Kidney (tissue), 14 donors: Measurements from ENCODE around the gene PRKN. TPM values are rescaled to one million over a fixed set of nuclear protein-coding genes. Genes with fewer than 3 reads are reported as not detected.

ENCODE experiments used
- DNase-seq, 5 donors: peaks; one replicate each; pipeline ENCODE4 v3.0.0-alpha.2; 2013 to 2020
- FAIRE-seq: peaks from 2 replicates; lab custom pipeline; 2012; peaks lifted over from hg19 to GRCh38; lab: Jason Lieb, UNC
- H3K27ac ChIP-seq, 2 donors: one replicate each; pipeline ENCODE4 v1.7.0; 2013; ENCODE audit warnings: low read depth in 2 of 2, low read length in 2 of 2, inconsistent platforms in 1 of 2
- H3K27me3 ChIP-seq: one replicate; pipeline ENCODE4 v1.7.1; 2013; ENCODE audit warnings: low read length, inconsistent platforms; ENCODE audit not compliant: control insufficient read depth, insufficient read depth
- H3K36me3 ChIP-seq, 3 donors: one replicate each; pipeline versions ENCODE4 v1.7.0 to v1.7.1; 2013; ENCODE audit warnings: low read length in 3 of 3, control low read depth in 1 of 3, inconsistent platforms in 1 of 3; ENCODE audit not compliant: insufficient read depth in 3 of 3, control insufficient read depth in 2 of 3
- H3K4me1 ChIP-seq, 3 donors: one replicate each; pipeline versions ENCODE4 v1.7.0 to v1.7.1; 2013; ENCODE audit warnings: low read length in 3 of 3, inconsistent platforms in 1 of 3, low read depth in 1 of 3; ENCODE audit not compliant: control insufficient read depth in 2 of 3, insufficient read depth in 2 of 3
- H3K4me3 ChIP-seq, 3 donors: one replicate each; pipeline versions ENCODE4 v1.7.0 to v1.8.1; 2013; ENCODE audit warnings: low read length in 3 of 3, control low read depth in 1 of 3, inconsistent platforms in 1 of 3
- H3K9ac ChIP-seq, 3 donors: one replicate each; pipeline versions ENCODE4 v1.7.0 to v1.7.1; 2013; ENCODE audit warnings: low read length in 3 of 3, control low read depth in 1 of 3, inconsistent platforms in 1 of 3
- H3K9me3 ChIP-seq, 3 donors: one replicate each; pipeline versions ENCODE4 v1.7.0 to v1.7.1; 2013; ENCODE audit warnings: low read length in 3 of 3, control low read depth in 1 of 3, inconsistent platforms in 1 of 3; ENCODE audit not compliant: control insufficient read depth in 2 of 3, insufficient read depth in 1 of 3
- intact Hi-C: fragments of 100-400 bp; cut with DNase I; formaldehyde crosslinking; loops from one replicate; pipeline ENCODE4 v1.11.1; 2022
- polyA plus RNA-seq: library from polyadenylated mRNA; stranded (reverse); fragments of 350-450 nt; fragmentation: Illumina TruSeq; extraction: RNeasy Lipid Tissue Mini Kit (QIAGEN cat#74804); gene quantifications from one replicate; pipeline ENCODE4 v1.2.3, GENCODE V29; 2014; ENCODE audit warnings: low read depth, low replicate concordance; ENCODE audit not compliant: insufficient read depth
- total RNA-seq: library from RNA; stranded (reverse); fragmentation: NEBNext Ultra II Directional; extraction: Animal tissue kit (Norgen Biotek cat#: 25700); gene quantifications from one replicate; pipeline ENCODE4 v1.2.1, GENCODE V29; 2021
- TF ChIP-seq, protein P1 (sequence below): IDR thresholded peaks from 3 replicates; pipeline ENCODE4 v1.5.1; 2012; ENCODE audit warnings: mild to moderate bottlenecking, moderate library complexity, borderline replicate concordance; ENCODE audit not compliant: insufficient read depth; ENCODE audit errors: extremely low read depth
- donor health status: control.
- donor health status: control.
- donor health status: control.
- donor health status: control.
- donor health status: control.
- donor health status: DM: yes; HTN: yes; CAD: no.
- donor health status: Normal renal cell carcinoma (clear cell type).

The PRKN gene
- total and polyA plus RNA-seq, 2 donors from 2014 or later = 8.6 to 10.4 TPM

DNA sequence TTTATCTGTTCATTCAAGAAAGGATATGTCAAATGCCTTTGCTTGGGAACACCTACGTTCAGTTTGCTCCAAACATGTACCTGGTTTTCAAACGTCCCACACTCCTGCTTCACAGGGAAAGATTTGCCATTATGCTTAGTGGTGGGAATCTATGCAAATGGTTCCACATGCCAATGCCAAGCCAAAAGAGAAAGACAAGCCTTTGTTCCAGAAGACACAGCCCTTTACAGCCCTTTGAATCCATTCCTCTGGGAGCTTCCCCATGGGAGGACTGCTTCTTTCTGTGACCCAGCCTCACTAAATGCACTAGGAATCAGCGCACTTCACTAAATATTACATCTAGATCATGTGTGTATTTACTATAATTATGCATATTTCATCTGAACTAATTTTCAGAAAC, 619.5 kb downstream of the PRKN start:
- Histone ChIP-seq H3K4me3 (no peak overlapping the region), H3K36me3 (no peaks in the 10 kb centered on the region), H3K4me1 (no peaks in the 10 kb centered on the region), H3K9ac (no peak overlapping the region), H3K9me3 (no peaks in the 10 kb centered on the region), H3K27ac (no peak overlapping the region), H3K27me3 (no peaks in the 10 kb centered on the region)
- DNase-seq (no peak), FAIRE-seq (no peak)
- TF ChIP-seq, protein P1, sequence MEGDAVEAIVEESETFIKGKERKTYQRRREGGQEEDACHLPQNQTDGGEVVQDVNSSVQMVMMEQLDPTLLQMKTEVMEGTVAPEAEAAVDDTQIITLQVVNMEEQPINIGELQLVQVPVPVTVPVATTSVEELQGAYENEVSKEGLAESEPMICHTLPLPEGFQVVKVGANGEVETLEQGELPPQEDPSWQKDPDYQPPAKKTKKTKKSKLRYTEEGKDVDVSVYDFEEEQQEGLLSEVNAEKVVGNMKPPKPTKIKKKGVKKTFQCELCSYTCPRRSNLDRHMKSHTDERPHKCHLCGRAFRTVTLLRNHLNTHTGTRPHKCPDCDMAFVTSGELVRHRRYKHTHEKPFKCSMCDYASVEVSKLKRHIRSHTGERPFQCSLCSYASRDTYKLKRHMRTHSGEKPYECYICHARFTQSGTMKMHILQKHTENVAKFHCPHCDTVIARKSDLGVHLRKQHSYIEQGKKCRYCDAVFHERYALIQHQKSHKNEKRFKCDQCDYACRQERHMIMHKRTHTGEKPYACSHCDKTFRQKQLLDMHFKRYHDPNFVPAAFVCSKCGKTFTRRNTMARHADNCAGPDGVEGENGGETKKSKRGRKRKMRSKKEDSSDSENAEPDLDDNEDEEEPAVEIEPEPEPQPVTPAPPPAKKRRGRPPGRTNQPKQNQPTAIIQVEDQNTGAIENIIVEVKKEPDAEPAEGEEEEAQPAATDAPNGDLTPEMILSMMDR = no peak
- intact Hi-C loops = no loop called here

DNA sequence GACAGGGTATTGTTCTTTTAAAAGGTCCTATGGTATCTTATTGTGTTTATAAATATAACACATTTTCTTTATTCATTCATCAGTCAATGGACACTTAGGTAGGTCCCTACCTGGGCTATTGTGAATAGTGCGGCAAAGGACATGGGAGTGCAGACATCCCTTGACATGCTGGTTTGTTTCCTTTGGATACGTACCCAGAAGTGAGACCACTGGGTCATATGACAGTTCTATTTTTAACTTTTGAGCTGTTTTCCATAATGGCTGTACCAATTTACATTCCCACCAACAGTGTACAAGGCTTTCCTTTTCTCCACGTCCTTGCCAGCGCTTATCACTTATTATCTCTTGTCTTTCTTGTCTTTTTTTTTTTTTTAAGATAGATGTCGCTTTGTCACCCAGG, 627.5 kb downstream of the PRKN start:
- Histone ChIP-seq H3K27ac (no peak overlapping the region), H3K9me3 (no peaks in the 10 kb centered on the region), H3K4me3 (no peak overlapping the region), H3K27me3 (no peaks in the 10 kb centered on the region), H3K36me3 (no peaks in the 10 kb centered on the region), H3K9ac (no peak overlapping the region), H3K4me1 (no peaks in the 10 kb centered on the region)
- intact Hi-C loops = no loop called here
- TF ChIP-seq, protein P1 = no peak
- DNase-seq (no peak), FAIRE-seq (no peak)

DNA sequence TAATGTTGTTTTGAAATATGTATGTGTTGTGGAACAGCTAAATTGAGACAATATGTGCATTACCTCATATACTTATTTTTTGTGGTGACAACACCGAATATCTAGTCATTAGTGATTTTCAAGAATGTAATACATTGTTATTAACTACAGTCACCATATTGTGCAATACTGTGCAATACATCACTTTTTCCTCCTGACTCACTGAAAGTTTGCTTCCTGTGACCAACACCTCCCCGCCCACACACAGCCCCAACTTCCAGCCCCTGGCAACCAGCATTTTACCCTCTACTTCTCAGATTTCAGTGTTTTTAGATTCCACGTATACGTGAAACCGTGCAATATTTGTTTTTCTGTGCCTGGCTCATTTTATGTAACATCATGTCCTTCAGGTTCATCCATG, 627.9 kb downstream of the PRKN start:
- no peak for DNase-seq
- intact Hi-C loops = no loop called here
- Histone ChIP-seq H3K4me1 (no peaks in the 10 kb centered on the region), H3K36me3 (no peaks in the 10 kb centered on the region), H3K27ac (no peak overlapping the region), H3K9me3 (no peaks in the 10 kb centered on the region), H3K4me3 (no peak overlapping the region), H3K9ac (no peak overlapping the region), H3K27me3 (no peaks in the 10 kb centered on the region)
- FAIRE-seq = no peak
- TF ChIP-seq, protein P1 = no peak
